Nephron progenitor cell (in vitro differentiated cells): ENCODE results near the gene SORCS2.

Experiments
- DNase-seq: peaks from one replicate; pipeline ENCODE4 v3.0.0; 2021
- H3K27ac Mint-ChIP-seq: 2 replicates; pipeline ENCODE4 v1.8.0; 2021; ENCODE audit warnings: mild to moderate bottlenecking, moderate library complexity, mixed read lengths
- H3K27me3 Mint-ChIP-seq: 2 replicates; pipeline ENCODE4 v1.8.0; 2021; ENCODE audit warnings: mild to moderate bottlenecking, low read depth, mixed read lengths; ENCODE audit not compliant: poor library complexity
- H3K36me3 Mint-ChIP-seq: 2 replicates; pipeline ENCODE4 v1.8.0; 2021; ENCODE audit warnings: low read depth, mixed read lengths
- H3K4me1 Mint-ChIP-seq: 2 replicates; pipeline ENCODE4 v1.8.0; 2021; ENCODE audit warnings: mixed read lengths
- H3K4me3 Mint-ChIP-seq: 2 replicates; pipeline ENCODE4 v1.8.0; 2021; ENCODE audit warnings: mild to moderate bottlenecking, moderate library complexity, mixed read lengths
- H3K9me3 Mint-ChIP-seq: 2 replicates; pipeline ENCODE4 v1.8.0; 2021; ENCODE audit warnings: mild to moderate bottlenecking, moderate library complexity, mixed read lengths
- TF ChIP-seq, protein P1 (sequence below): fragments of 200-600 bp; sonication (generic); IDR thresholded peaks from 2 replicates; pipeline ENCODE4 v1.5.0; 2021; ENCODE audit warnings: antibody characterized with exemption

The SORCS2 gene

GRCh38 chr4:7485096-7485495 is 292.8 kb downstream of the SORCS2 start:
- Mint-ChIP-seq H3K36me3 (no peaks in the 10 kb centered on the region), H3K27me3 (peaks cover 4% of the 10 kb centered on the region), H3K4me3 (no peak overlapping the region), H3K9me3 (peaks cover 5% of the 10 kb centered on the region), H3K4me1 (peaks cover 59% of the 10 kb centered on the region), H3K27ac (no peak overlapping the region)
- TF ChIP-seq, protein P1, sequence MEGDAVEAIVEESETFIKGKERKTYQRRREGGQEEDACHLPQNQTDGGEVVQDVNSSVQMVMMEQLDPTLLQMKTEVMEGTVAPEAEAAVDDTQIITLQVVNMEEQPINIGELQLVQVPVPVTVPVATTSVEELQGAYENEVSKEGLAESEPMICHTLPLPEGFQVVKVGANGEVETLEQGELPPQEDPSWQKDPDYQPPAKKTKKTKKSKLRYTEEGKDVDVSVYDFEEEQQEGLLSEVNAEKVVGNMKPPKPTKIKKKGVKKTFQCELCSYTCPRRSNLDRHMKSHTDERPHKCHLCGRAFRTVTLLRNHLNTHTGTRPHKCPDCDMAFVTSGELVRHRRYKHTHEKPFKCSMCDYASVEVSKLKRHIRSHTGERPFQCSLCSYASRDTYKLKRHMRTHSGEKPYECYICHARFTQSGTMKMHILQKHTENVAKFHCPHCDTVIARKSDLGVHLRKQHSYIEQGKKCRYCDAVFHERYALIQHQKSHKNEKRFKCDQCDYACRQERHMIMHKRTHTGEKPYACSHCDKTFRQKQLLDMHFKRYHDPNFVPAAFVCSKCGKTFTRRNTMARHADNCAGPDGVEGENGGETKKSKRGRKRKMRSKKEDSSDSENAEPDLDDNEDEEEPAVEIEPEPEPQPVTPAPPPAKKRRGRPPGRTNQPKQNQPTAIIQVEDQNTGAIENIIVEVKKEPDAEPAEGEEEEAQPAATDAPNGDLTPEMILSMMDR = no peak
- DNase-seq = no peak

GRCh38 chr4:7486101-7486500 is 293.8 kb downstream of the SORCS2 start:
- TF ChIP-seq, protein P1 = no peak
- no peak for DNase-seq
- Mint-ChIP-seq H3K4me1 (peaks cover 59% of the 10 kb centered on the region), H3K27ac (no peak overlapping the region), H3K9me3 (peaks cover 4% of the 10 kb centered on the region), H3K27me3 (peaks cover 4% of the 10 kb centered on the region), H3K4me3 (no peak overlapping the region), H3K36me3 (no peaks in the 10 kb centered on the region)

DNA sequence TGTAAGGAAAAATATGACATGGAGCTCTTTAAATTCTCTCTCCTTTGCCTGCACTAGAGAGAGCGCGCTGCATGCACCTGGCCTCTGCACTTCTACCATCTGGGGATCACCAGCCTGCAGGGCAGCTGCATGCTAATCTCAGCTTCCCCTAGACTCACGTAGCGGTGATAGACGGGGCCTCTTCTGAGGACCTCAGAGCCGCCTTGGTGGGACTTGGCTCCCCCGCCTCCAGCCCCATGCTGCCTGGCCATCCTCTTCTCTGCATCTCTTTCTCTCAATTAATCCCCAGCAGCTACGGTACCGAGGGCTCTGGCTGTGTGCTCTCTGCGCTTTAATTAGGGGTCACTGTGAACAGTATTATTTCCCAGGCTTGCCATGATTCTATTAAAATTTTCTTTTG is 295.2 kb downstream of the SORCS2 start:
- DNase-seq = no peak
- peaks cover 4% of the 10 kb centered on the region for H3K27me3 Mint-ChIP-seq
- TF ChIP-seq, protein P1 = no peak
- peaks cover 6% of the 10 kb centered on the region for H3K36me3 Mint-ChIP-seq
- H3K27ac Mint-ChIP-seq = no peak overlapping the region
- peaks cover 59% of the 10 kb centered on the region for H3K4me1 Mint-ChIP-seq
- H3K9me3 Mint-ChIP-seq = peaks cover 6% of the 10 kb centered on the region
- H3K4me3 Mint-ChIP-seq = no peak overlapping the region

DNA sequence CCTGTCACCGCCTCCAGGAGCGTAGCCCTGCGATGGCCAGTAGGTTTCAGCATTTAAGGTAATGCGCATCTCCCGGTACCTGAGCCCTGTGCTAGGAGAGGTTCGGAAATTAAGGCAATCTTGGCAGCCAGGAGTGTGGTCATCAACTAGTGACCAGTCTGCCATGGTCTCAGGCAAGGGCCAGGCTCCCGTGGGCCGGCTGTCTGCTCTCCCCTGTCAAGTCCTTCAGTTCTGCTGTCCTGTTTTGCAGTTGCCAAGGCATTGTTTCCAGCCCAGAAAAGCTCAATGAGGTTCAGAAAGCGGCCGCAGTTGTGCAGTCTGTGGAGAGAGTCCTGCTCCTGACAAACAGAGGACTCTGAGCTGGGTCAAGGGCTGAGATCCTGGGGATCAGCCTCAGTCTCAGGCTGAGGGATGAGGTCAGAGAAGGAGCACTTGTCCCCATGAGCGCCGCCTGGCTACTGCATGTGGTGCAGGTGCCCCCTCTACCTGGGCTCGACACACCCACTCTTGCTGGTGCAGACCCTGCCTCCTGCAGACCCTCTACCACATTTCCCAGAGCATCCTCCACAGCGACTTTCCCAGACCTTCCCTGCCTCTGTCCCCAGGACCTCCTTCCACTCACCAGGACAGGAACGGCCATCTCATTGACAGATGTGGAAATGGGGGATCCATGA is 295.8 kb downstream of the SORCS2 start:
- Mint-ChIP-seq H3K4me3 (no peak overlapping the region), H3K9me3 (peaks cover 12% of the 10 kb centered on the region), H3K27me3 (peaks cover 8% of the 10 kb centered on the region), H3K4me1 (peaks cover 59% of the 10 kb centered on the region), H3K36me3 (peaks cover 11% of the 10 kb centered on the region), H3K27ac (no peak overlapping the region)
- no peak for DNase-seq
- TF ChIP-seq, protein P1 = no peak

- peaks cover 44% of the 10 kb centered on the region for H3K4me1 Mint-ChIP-seq
- no peak overlapping the region for H3K4me3 Mint-ChIP-seq
- no peak overlapping the region for H3K27ac Mint-ChIP-seq
- peaks cover 17% of the 10 kb centered on the region for H3K36me3 Mint-ChIP-seq
- TF ChIP-seq, protein P1 = no peak
- H3K9me3 Mint-ChIP-seq = peaks cover 23% of the 10 kb centered on the region
- peaks cover 18% of the 10 kb centered on the region for H3K27me3 Mint-ChIP-seq
- no peak for DNase-seq
Observed at GRCh38 chr4:7491915-7492314, 299.6 kb downstream of the SORCS2 start.
